ENCODE data around the gene GIPC1.
A peak's percentile ranks its signal among the peaks of the same experiment; 100 is the strongest.
"Not testable (repeated sequence)": the region's sequence is repeated elsewhere in the genome, so short reads cannot be mapped to it uniquely, and the experiment has no call there.

Gene GIPC1

GRCh38 chr19:14470031-14470876 lies 25.7 kb downstream of the GIPC1 start:
- no peak for DNase-seq

DNA sequence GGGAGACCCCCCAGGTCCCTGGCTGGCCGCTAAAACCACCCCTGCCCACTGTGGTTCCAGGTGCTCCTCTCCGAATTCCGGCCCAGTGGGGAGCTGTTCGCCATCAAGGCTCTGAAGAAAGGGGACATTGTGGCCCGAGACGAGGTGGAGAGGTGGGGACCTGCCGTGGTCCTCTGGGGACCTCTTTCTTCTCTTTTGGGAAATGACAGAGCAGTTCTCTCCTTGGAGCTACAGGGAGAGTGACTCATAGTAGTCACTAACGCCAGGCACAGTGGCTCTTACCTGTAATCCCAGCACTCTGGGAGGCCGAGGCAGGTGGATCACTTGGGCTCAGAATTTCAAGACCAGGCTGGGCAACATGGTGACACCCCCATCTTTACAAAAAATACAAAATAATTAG lies 28.1 kb downstream of the GIPC1 start:
- DNase-seq, result no peak

DNA sequence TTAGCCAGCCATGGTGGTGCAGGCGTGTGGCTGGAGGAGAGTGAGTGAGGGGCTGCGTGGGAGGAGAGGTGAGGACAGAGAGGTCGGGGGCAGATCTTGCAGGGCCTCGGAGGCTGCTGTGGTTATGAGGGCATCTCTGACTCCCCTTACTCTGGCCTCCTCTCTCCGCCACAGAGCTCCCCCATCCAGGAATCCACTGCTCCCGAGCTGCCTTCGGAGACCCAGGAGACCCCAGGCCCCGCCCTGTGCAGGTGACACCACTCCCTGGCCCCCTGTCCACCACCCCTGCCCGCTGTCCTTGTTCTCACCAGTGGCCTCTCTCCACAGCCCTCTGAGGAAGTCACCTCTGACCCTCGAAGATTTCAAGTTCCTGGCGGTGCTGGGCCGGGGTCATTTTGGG lies 28.5 kb downstream of the GIPC1 start:
- DNase-seq, result no peak

- DNase-seq, result no peak
Observed at GRCh38 chr19:14463747-14464146, 32.2 kb downstream of the GIPC1 start.

GRCh38 chr19:14462401-14462800 lies 33.5 kb downstream of the GIPC1 start:
- DNase-seq, result peak in 1 of 2 donors; percentile 26

- no peak for DNase-seq
Observed at GRCh38 chr19:14460935-14461334, 35.0 kb downstream of the GIPC1 start.

DNA sequence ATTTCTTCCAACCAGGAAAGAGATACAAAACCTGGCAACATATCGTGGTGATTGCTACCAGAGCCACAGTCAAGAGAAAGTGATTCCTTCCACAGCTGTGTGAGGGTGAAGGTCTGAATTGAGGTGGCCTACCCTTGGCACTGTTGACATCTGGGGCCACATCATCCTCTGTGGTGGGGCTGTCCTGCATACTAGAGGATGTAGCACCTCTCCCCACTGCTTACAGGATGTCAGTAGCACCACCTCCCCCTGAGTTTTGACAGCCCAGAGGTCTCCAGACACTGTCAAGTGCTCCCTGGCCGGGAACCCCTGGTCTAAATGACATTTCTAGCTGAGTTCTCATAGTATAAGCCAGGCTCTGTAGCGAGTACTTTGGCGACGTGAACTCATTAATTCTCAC lies 36.2 kb downstream of the GIPC1 start:
- no peak for DNase-seq

- DNase-seq, result not testable (repeated sequence)
Observed at GRCh38 chr19:14452303-14452702, 43.6 kb downstream of the GIPC1 start.

DNA sequence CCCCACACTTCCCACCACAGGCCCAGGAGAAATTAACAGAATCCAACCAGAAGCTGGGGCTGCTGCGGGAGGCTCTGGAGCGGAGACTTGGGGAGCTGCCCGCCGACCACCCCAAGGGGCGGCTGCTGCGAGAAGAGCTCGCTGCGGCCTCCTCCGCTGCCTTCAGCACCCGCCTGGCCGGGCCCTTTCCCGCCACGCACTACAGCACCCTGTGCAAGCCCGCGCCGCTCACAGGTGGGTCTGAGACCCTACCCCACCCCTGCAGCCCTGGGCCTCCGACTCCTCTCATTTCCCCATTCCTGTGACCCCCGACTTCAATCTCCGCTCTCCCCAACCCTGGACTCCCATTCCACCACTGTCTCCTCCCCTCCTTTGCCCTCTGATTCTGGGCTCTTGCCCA lies 45.1 kb downstream of the GIPC1 start:
- no peak for DNase-seq

DNA sequence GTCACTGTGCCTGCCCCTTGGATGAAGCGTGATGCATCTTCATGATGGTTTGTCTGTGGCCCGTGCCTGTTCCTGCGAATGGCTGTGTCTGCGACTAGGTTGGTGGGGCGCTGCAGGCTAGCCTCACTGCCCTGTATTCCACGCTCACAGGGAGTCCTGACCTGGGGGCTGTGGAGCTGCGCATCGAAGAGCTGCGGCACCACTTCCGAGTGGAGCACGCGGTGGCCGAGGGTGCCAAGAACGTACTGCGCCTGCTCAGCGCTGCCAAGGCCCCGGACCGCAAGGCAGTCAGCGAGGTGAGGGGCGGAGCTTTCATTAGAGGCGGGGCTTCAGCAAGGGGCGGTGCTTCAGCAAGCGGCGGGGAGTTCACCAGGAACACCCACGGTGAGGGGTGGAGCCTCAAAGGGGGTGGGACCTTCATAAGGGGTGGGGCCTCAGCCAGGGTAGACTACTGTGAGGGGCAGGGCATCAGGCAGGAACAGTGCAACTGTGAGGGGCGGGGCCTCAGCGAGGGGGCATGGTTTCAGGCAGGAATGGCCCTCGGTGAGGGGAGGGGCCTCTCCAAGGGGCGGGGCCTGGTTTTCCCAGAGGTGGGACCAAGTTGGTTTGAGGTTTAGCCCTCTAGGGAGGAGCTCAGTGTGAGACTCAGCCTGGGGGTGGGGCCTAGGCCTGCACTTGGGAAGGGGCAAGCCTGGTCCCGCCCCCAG lies 45.6 kb downstream of the GIPC1 start:
- peak; percentile 61 to 79 for DNase-seq

- peak in 1 of 2 donors; percentile 26 for DNase-seq
Observed at GRCh38 chr19:14449321-14449720, 46.6 kb downstream of the GIPC1 start.

- no peak for DNase-seq
Observed at GRCh38 chr19:14446336-14447036, 49.4 kb downstream of the GIPC1 start.

GRCh38 chr19:14443632-14444216 lies 52.2 kb downstream of the GIPC1 start:
- no peak for DNase-seq

DNA sequence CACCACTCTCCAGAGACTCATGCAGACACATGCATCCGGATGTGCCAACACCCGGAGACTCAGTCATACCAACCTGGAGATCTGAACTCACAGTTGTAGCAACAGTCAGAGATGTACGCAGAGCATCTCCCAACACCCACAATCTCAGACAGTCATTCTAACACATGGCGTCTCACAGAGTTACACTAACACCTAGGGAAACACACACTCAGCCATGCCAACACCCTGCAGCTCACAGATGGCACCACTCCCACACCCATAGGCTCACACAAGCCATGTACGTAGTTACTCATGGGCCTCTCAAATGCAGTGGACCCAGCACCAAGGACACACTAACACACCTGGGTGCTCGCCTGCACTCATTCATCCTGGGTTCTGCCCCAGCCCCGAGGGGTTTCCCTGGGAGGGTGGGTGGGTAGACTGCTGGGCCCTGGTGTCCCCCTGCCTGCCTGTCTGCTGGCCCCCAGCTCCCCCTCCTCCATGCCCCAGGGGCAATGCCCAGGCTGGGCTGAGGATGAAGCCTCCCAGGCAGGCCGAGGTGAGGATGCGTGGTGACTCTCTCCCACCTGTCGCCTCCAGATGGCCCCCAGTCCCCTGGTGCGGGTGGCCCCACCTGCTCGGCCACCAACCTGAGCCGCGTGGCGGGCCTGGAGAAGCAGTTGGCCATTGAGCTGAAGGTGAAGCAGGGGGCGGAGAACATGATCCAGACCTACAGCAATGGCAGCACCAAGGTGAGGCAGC lies 52.9 kb downstream of the GIPC1 start:
- no peak for DNase-seq

DNA sequence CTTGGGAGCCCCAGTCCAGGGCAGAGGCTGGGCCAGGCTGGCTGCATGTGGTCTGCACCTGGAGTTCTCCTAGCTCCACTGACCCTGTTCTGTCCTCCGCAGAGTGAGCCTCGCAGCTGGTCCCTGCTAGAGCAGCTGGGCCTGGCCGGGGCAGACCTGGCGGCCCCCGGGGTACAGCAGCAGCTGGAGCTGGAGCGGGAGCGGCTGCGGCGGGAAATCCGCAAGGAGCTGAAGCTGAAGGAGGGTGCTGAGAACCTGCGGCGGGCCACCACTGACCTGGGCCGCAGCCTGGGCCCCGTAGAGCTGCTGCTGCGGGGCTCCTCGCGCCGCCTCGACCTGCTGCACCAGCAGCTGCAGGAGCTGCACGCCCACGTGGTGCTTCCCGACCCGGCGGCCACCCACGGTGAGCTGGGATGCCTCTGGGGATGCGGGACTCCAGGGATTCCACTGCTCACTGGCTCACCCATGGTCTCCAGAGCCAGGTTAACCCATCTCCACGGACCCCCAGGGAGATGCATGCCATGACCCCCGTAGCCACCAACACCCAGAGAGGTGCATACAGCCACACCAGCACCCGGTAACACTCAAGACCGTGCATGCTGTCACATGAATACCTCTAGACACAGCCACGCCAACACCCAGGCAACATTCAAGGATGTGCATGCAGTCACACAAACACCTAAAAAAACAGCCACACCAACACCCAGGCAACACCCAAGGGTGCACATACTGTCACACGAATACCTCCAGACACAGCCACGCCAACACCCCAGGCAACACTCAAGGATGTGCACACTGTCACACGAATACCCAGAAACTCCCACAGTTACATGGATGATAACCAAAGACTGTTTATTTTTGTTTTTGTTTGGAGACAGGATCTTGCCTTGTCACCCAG lies 54.6 kb downstream of the GIPC1 start:
- DNase-seq, result no peak

- DNase-seq, result peak; percentile 80 to 85
Observed at GRCh38 chr19:14440049-14440448, 55.9 kb downstream of the GIPC1 start.

DNA sequence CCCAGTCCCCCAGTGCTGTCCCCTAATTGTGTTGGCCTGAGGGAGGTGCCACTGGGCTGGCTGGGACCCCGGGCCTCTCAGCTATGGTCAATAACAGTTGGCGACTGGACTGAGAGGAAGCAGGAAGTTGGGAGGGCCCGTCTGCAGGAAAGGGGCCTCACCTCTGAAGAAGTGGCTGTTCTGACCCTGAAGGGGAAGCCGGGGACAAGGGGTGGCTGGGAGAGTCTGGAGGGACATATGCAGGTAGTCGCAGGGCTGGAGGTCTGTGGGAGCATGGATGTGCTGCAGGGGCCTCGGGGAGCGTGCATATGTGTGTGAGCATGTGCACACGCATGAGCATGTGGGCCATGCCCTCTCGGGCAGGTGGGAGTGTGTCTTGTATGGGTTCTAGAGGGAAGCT lies 56.9 kb downstream of the GIPC1 start:
- no peak for DNase-seq

DNA sequence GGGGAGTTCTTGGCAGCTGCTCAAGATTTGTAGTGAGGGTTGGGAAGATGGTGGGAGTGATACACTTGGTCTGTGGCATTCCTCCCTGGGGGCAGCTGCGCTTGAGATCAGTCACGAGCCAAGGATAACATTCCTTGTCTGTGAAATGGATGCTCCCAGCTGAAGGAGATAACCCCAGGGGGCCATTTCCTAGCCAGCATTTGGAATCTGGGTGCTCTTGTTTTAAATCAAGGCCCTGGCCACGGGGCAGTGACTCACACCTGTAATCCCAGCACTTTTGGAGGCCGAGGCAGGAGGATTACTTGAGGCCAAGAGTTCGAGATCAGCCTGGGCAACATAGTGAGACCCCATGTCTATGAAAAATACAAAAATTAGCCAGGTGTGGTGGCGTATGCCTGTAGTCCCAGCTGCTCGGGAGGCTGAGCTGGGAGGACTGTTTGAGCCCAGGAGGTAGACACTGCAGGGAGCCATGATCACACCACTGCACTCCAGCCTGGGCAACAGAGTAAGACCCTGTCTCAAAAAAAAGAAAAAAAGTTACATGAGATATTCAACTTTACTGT lies 58.3 kb downstream of the GIPC1 start:
- DNase-seq, result no peak

DNA sequence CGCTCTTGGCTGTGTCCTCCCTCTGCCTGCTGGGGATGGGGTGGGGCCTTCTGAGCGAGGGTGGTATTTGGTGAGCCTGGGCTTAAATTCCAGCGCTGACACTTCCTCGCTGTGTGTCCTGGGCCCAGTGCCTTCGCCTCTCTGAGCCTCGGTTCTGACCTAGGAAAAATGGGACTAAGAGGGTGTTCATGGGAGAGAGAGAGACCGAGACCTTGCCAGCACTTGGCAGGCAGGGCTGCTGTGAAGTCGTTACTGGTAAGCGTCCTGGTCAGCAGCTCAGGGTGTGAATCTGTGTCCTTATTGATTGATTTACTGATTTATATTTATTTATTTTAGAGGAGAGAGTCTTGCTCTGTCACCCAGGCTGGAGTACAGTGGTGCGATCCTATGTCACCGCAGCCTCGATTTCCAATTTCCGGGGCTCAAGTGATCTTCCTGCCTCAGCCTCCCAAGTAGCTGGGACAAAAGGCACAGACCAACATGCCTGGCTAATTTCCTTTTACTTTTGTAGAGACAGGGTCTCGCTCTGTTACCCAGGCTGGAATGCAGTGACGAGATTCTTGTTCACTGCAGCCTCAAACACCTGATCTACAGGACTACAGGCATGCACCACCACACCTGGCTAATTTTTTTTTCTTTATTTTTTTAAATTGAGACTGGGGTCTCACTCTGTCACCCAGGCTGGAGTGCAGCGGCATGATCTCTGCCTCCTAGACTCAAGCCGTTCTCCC lies 60.4 kb downstream of the GIPC1 start:
- DNase-seq, result no peak

All from inflammatory macrophage treated with lipopolysaccharide for 1 hour (primary cell).